Activated T-helper 1 cell treated with Interleukin-2 at 50 U/mL for 16 hours (primary cell): Measurements from ENCODE around the gene ENAH.
"Not testable (repeated sequence)": the region's sequence is repeated elsewhere in the genome, so short reads cannot be mapped to it uniquely, and the experiment has no call there.

Experiments used
- DNase-seq: peaks from one replicate; pipeline ENCODE4 v3.0.0-alpha.2; 2020; ENCODE audit warnings: low read depth

ENAH gene

GRCh38 chr1:225645194-225645895 is 7.6 kb downstream of the ENAH start:
- DNase-seq, result no peak

GRCh38 chr1:225644666-225645065 is 8.3 kb downstream of the ENAH start:
- no peak for DNase-seq

GRCh38 chr1:225642177-225642576 is 10.7 kb downstream of the ENAH start:
- no peak for DNase-seq

- DNase-seq, result no peak
Measured at GRCh38 chr1:225638853-225639252, 14.1 kb downstream of the ENAH start.

GRCh38 chr1:225637651-225638199 is 15.2 kb downstream of the ENAH start:
- no peak for DNase-seq

GRCh38 chr1:225636992-225637391 is 15.9 kb downstream of the ENAH start:
- DNase-seq, result not testable (repeated sequence)

- DNase-seq, result no peak
Measured at GRCh38 chr1:225635649-225636048, 17.3 kb downstream of the ENAH start.

GRCh38 chr1:225632836-225633235 is 20.1 kb downstream of the ENAH start:
- not testable (repeated sequence) for DNase-seq

GRCh38 chr1:225631021-225631663 is 21.8 kb downstream of the ENAH start:
- DNase-seq, result no peak

- DNase-seq, result no peak
Measured at GRCh38 chr1:225629483-225629882, 23.4 kb downstream of the ENAH start.

- DNase-seq, result not testable (repeated sequence)
Measured at GRCh38 chr1:225628794-225629193, 24.1 kb downstream of the ENAH start.

- no peak for DNase-seq
Measured at GRCh38 chr1:225627304-225627947, 25.5 kb downstream of the ENAH start.

GRCh38 chr1:225626698-225627097 is 26.2 kb downstream of the ENAH start:
- DNase-seq, result no peak

GRCh38 chr1:225617956-225618355 is 35.0 kb downstream of the ENAH start:
- no peak for DNase-seq

- no peak for DNase-seq
Measured at GRCh38 chr1:225617479-225617878, 35.4 kb downstream of the ENAH start.

- not testable (repeated sequence) for DNase-seq
Measured at GRCh38 chr1:225615403-225615790, 37.5 kb downstream of the ENAH start.

GRCh38 chr1:225613006-225613405 is 39.9 kb downstream of the ENAH start:
- DNase-seq, result no peak

- DNase-seq, result no peak
Measured at GRCh38 chr1:225612287-225612686, 40.6 kb downstream of the ENAH start.

GRCh38 chr1:225611537-225612223 is 41.2 kb downstream of the ENAH start:
- DNase-seq, result no peak

GRCh38 chr1:225610539-225610938 is 42.4 kb downstream of the ENAH start:
- no peak for DNase-seq

GRCh38 chr1:225608014-225608796 is 44.7 kb downstream of the ENAH start:
- no peak for DNase-seq

GRCh38 chr1:225607355-225607754 is 45.6 kb downstream of the ENAH start:
- no peak for DNase-seq
